H1 (cell line): ENCODE data around the gene RNF10. TPM values are rescaled to one million over a fixed set of nuclear protein-coding genes. Genes with fewer than 3 reads are reported as not detected.

Source experiments
- CTCF ChIA-PET: fragments of 300-600 bp; sonication (Branson Sonifier 250); formaldehyde crosslinking; loops from one replicate; lab custom pipeline; 2021; ENCODE audit not compliant: partially characterized antibody; lab: Charles Lee
- POLR2A ChIA-PET: fragments of 300-600 bp; sonication (Branson Sonifier 250); formaldehyde crosslinking; loops from one replicate; lab custom pipeline; 2021; ENCODE audit warnings: inconsistent platforms; ENCODE audit not compliant: partially characterized antibody; lab: Charles Lee
- DNase-seq, 2 experiments: peaks; one replicate each; pipeline versions ENCODE4 v3.0.0 to v3.0.0-alpha.2; 2010 to 2022; ENCODE audit warnings: low spot score in 2 of 2, low read depth in 1 of 2, mixed read lengths in 1 of 2
- FAIRE-seq: peaks from 2 replicates; lab custom pipeline; 2011; peaks lifted over from hg19 to GRCh38; lab: Jason Lieb, UNC
- H2AFZ ChIP-seq: 2 replicates; pipeline ENCODE4 v1.8.1; 2012; ENCODE audit warnings: low read length, inconsistent platforms
- H2AK5ac ChIP-seq: 2 replicates; pipeline ENCODE4 v1.6.1; 2013; ENCODE audit warnings: low read depth, low read length
- H2BK120ac ChIP-seq: replicated peaks from 2 replicates; pipeline ENCODE3; 2013; ENCODE audit warnings: low read depth, low read length, inconsistent platforms
- H2BK12ac ChIP-seq: 2 replicates; pipeline ENCODE4 v1.6.1; 2013; ENCODE audit warnings: low read depth, low read length
- H2BK15ac ChIP-seq: 2 replicates; pipeline ENCODE4 v1.6.1; 2013; ENCODE audit warnings: low read length
- H2BK20ac ChIP-seq: 2 replicates; pipeline ENCODE4 v1.6.1; 2013; ENCODE audit warnings: low read length
- H2BK5ac ChIP-seq: 2 replicates; pipeline ENCODE4 v1.6.1; 2013; ENCODE audit warnings: low read depth, low read length
- H3K14ac ChIP-seq: 2 replicates; pipeline ENCODE4 v1.6.1; 2013; ENCODE audit warnings: inconsistent platforms; ENCODE audit not compliant: insufficient read length
- H3K18ac ChIP-seq: 2 replicates; pipeline ENCODE4 v1.6.1; 2013; ENCODE audit warnings: low read length; ENCODE audit errors: extremely low read depth
- H3K23ac ChIP-seq: 2 replicates; pipeline ENCODE4 v1.6.1; 2013; ENCODE audit warnings: inconsistent platforms; ENCODE audit not compliant: insufficient read length
- H3K23me2 ChIP-seq: 2 replicates; pipeline ENCODE4 v1.6.1; 2013; ENCODE audit warnings: low read depth, low read length
- H3K27ac ChIP-seq: 2 replicates; pipeline ENCODE4 v1.6.1; 2011; ENCODE audit warnings: low read depth, low read length, inconsistent platforms
- H3K27me3 ChIP-seq, 4 experiments: replicated peaks in 1 of 4; 1 replicate in 1 of 4; 2 replicates in 3 of 4; pipeline versions ENCODE4 v1.6.1 to v1.8.1; 2011 to 2013; ENCODE audit warnings: low read length in 3 of 4, mild to moderate bottlenecking in 3 of 4, inconsistent platforms in 2 of 4, mixed read lengths in 2 of 4, moderate library complexity in 1 of 4; ENCODE audit not compliant: control insufficient read depth in 3 of 4, insufficient read depth in 3 of 4; ENCODE audit errors: extremely low read depth in 1 of 4
- H3K36me3 ChIP-seq, 4 experiments: 2 replicates each; pipeline versions ENCODE4 v1.6.1 to v1.8.1; 2011 to 2013; ENCODE audit warnings: mild to moderate bottlenecking in 4 of 4, low read length in 3 of 4, moderate library complexity in 2 of 4, control low read depth in 1 of 4, inconsistent platforms in 1 of 4; ENCODE audit not compliant: insufficient read depth in 4 of 4, control insufficient read depth in 2 of 4
- H3K4ac ChIP-seq: replicated peaks from 2 replicates; pipeline ENCODE3; 2013; ENCODE audit warnings: low read length, low read depth, mixed read lengths, inconsistent platforms; ENCODE audit not compliant: insufficient read length
- H3K4me1 ChIP-seq, 4 experiments: replicated peaks in 1 of 4; 1 replicate in 1 of 4; 2 replicates in 3 of 4; pipeline versions ENCODE4 v1.6.1 to v1.8.1; 2011 to 2013; ENCODE audit warnings: low read length in 3 of 4, inconsistent platforms in 2 of 4, mixed read lengths in 1 of 4; ENCODE audit not compliant: insufficient read depth in 4 of 4, control insufficient read depth in 3 of 4
- H3K4me2 ChIP-seq, 2 experiments: 2 replicates each; pipeline versions ENCODE4 v1.6.1 to v1.8.1; 2011 to 2013; ENCODE audit warnings: low read depth in 2 of 2, low read length in 2 of 2, control low read depth in 1 of 2, inconsistent platforms in 1 of 2, mild to moderate bottlenecking in 1 of 2; ENCODE audit not compliant: insufficient read depth in 1 of 2
- H3K4me3 ChIP-seq, 4 experiments: fragments of 200-600, 300-600 bp in 1 of 4; sonication (generic), shearing (Covaris generic), sonication (Bioruptor Twin) in 1 of 4; 2 replicates each; pipeline versions ENCODE4 v1.5.1 to v1.8.1; 2011 to 2016; ENCODE audit warnings: low read length in 4 of 4, low read depth in 3 of 4, control low read depth in 2 of 4, inconsistent platforms in 2 of 4, mild to moderate bottlenecking in 2 of 4, mixed read lengths in 1 of 4, moderate library complexity in 1 of 4; ENCODE audit not compliant: insufficient read depth in 2 of 4; ENCODE audit errors: extremely low read depth in 1 of 4
- H3K56ac ChIP-seq: replicated peaks from 2 replicates; pipeline ENCODE3; 2013; ENCODE audit warnings: low read depth, mild to moderate bottlenecking, mixed read lengths, low read length, inconsistent platforms; ENCODE audit not compliant: insufficient read length
- H3K79me1 ChIP-seq: 2 replicates; pipeline ENCODE4 v1.6.1; 2013; ENCODE audit warnings: low read depth, low read length, control low read depth
- H3K79me2 ChIP-seq, 2 experiments: 2 replicates each; pipeline versions ENCODE4 v1.6.1 to v1.8.1; 2012 to 2013; ENCODE audit warnings: low read length in 2 of 2, mild to moderate bottlenecking in 2 of 2, inconsistent platforms in 1 of 2; ENCODE audit not compliant: insufficient read depth in 2 of 2, control insufficient read depth in 1 of 2
- H3K9ac ChIP-seq, 4 experiments: replicated peaks in 1 of 4; 1 replicate in 1 of 4; 2 replicates in 3 of 4; pipeline versions ENCODE4 v1.6.1 to v1.8.1; 2011 to 2013; ENCODE audit warnings: low read depth in 3 of 4, low read length in 3 of 4, control low read depth in 2 of 4, mild to moderate bottlenecking in 2 of 4, moderate library complexity in 2 of 4, inconsistent platforms in 1 of 4; ENCODE audit errors: extremely low read depth in 1 of 4
- H3K9me3 ChIP-seq, 2 experiments: 2 replicates each; pipeline versions ENCODE4 v1.6.1 to v1.8.1; 2012 to 2013; ENCODE audit warnings: mild to moderate bottlenecking in 2 of 2, moderate library complexity in 2 of 2, control low read depth in 1 of 2, inconsistent platforms in 1 of 2, low read depth in 1 of 2, low read length in 1 of 2, mixed read lengths in 1 of 2; ENCODE audit not compliant: insufficient read depth in 2 of 2
- H4K20me1 ChIP-seq, 2 experiments: replicated peaks in 1 of 2; 2 replicates each; pipeline versions ENCODE3 to v1.8.1; 2011 to 2013; ENCODE audit warnings: inconsistent platforms in 2 of 2, low read length in 2 of 2, mild to moderate bottlenecking in 1 of 2; ENCODE audit not compliant: insufficient read depth in 2 of 2, control insufficient read depth in 1 of 2
- H4K5ac ChIP-seq: 2 replicates; pipeline ENCODE4 v1.6.1; 2013; ENCODE audit warnings: low read length, low read depth, mixed read lengths, inconsistent platforms; ENCODE audit not compliant: insufficient read length
- H4K8ac ChIP-seq: 2 replicates; pipeline ENCODE4 v1.8.0; 2013; ENCODE audit warnings: mild to moderate bottlenecking, moderate library complexity, low read length, inconsistent platforms; ENCODE audit not compliant: insufficient read depth; ENCODE audit errors: extremely low read depth
- H4K91ac ChIP-seq: replicated peaks from 2 replicates; pipeline ENCODE3; 2013; ENCODE audit warnings: low read length, mixed read lengths, inconsistent platforms; ENCODE audit not compliant: insufficient read length
- CEBPB ChIP-seq: IDR thresholded peaks from 2 replicates; pipeline ENCODE4 v1.6.1; 2012; ENCODE audit warnings: low read depth, low read length
- CREB1 ChIP-seq: IDR thresholded peaks from 2 replicates; pipeline ENCODE4 v1.6.1; 2012; ENCODE audit warnings: inconsistent platforms
- KDM4A ChIP-seq: IDR thresholded peaks from one replicate; pipeline ENCODE4 v1.7.1; 2012; ENCODE audit warnings: low read depth, mild to moderate bottlenecking, moderate library complexity, low read length, inconsistent platforms; ENCODE audit not compliant: severe bottlenecking
- NANOG ChIP-seq: IDR thresholded peaks from 2 replicates; pipeline ENCODE4 v1.6.1; 2011; ENCODE audit warnings: low read length, low read depth, mild to moderate bottlenecking, inconsistent platforms; ENCODE audit not compliant: insufficient read depth, poor library complexity, severe bottlenecking
- RBBP5 ChIP-seq: IDR thresholded peaks from 2 replicates; pipeline ENCODE4 v1.7.1; 2012; ENCODE audit warnings: low read depth, mild to moderate bottlenecking, inconsistent platforms, low read length, moderate library complexity, borderline replicate concordance
- RNF2 ChIP-seq: fragments of 200-900, 300-1000 bp; sonication (generic); IDR thresholded peaks from 2 replicates; pipeline ENCODE4 v1.7.1; 2016; ENCODE audit warnings: borderline replicate concordance, low read depth, mild to moderate bottlenecking, antibody characterized with exemption, low read length; ENCODE audit not compliant: poor library complexity, severe bottlenecking; ENCODE audit errors: missing control alignments
- SAP30 ChIP-seq: fragments of 300-600 bp; sonication (generic); IDR thresholded peaks from 2 replicates; pipeline ENCODE4 v1.7.1; 2012; ENCODE audit warnings: low read length, moderate library complexity, mild to moderate bottlenecking, inconsistent platforms; ENCODE audit not compliant: insufficient read depth, insufficient replicate concordance
- TAF1 ChIP-seq: IDR thresholded peaks from 2 replicates; pipeline ENCODE4 v1.6.1; 2011; ENCODE audit warnings: mild to moderate bottlenecking, low read depth, low read length
- TBP ChIP-seq: IDR thresholded peaks from 2 replicates; pipeline ENCODE4 v1.6.1; 2011; ENCODE audit warnings: low read depth, low read length, improper control_type of control experiment
- TEAD4 ChIP-seq: IDR thresholded peaks from 2 replicates; pipeline ENCODE4 v1.6.1; 2012; ENCODE audit warnings: low read depth, low read length, inconsistent platforms, mixed read lengths
- WGBS, 2 experiments: shearing (Covaris generic) in 1 of 2; methylation state at CpG; one replicate each; pipeline versions ENCODE4 v1.1.6 to v1.1.7; 2013 to 2015; ENCODE audit warnings: low lambda C conversion rate in 2 of 2, mixed read lengths in 2 of 2, inconsistent platforms in 1 of 2, low coverage in 1 of 2, missing lambda C conversion rate in 1 of 2; ENCODE audit not compliant: insufficient replicate concordance in 2 of 2, insufficient coverage in 1 of 2, insufficient read length in 1 of 2; ENCODE audit errors: extremely low coverage in 1 of 2, missing lambda C conversion rate in 1 of 2; 5-methylcytosine and 5-hydroxymethylcytosine counted together
- polyA plus RNA-seq, 7 experiments: library from polyadenylated mRNA; depleted of rRNA in 3 of 7; stranded (reverse) in 5 of 7; unstranded in 2 of 7; fragments of >200 nt in 5 of 7; fragments of 200-250 nt in 2 of 7; gene quantifications; 1 replicate in 5 of 7; 2 replicates in 1 of 7; 4 replicates in 1 of 7; pipeline versions ENCODE4 v1.2.1 to v1.2.3, GENCODE V29; 2011 to 2013; ENCODE audit warnings: missing spikeins in 2 of 7, mixed read lengths in 2 of 7
- total RNA-seq: library from RNA; stranded (reverse); fragmentation: NEBNext Ultra II Directional; extraction: Animal tissue kit (Norgen Biotek cat#: 25700); gene quantifications from 2 replicates; pipeline ENCODE4 v1.2.1, GENCODE V29; 2021
- TF ChIP-seq, protein P1 (sequence below): IDR thresholded peaks from 2 replicates; pipeline ENCODE4 v1.6.1; 2012; ENCODE audit warnings: low read length, inconsistent platforms
- TF ChIP-seq, protein P2 (sequence below): IDR thresholded peaks from 2 replicates; pipeline ENCODE4 v1.6.1; 2012; ENCODE audit warnings: inconsistent platforms

RNF10 gene
- total and polyA plus RNA-seq, 2 of the 8 experiments (the other 6 are each of a cell fraction or from before 2014, with no cell fraction given): 71.6 to 171 TPM

DNA sequence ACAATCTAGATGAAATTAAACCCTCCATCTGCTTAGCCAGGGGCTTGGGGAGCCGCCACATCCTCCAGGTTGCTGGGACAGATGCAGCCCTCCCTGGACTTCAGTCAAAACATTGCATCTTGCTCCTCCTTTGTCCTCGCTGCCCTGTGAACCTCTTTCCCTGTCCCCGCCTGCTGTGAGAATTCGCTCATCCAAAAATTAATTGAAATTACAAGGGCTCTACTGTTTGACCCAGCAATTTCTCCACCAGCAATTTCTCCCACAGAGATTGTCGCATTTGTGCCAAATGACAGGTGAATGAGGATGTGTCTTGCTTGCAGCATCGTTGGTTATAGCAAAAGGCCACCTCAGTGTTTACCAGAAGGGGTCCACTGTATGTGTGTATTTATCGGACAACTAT is 52.0 kb downstream of the RNF10 start:
- Histone ChIP-seq H3K4me1 (peaks cover 0 to 6% (median 1%) of the 10 kb centered on the region in 4 experiments; a peak in 5 of 7 replicates), H4K5ac (no peak overlapping the region)
- CTCF ChIA-PET: interaction anchor here (1.4 to 1.6 kb wide), 3 partner anchors 40 to 134 kb away, joined by 3 to 6 read pairs (median 4); no protein-coding TSS in a partner anchor
- TF ChIP-seq RNF2: no peak
- TF ChIP-seq, protein P1, sequence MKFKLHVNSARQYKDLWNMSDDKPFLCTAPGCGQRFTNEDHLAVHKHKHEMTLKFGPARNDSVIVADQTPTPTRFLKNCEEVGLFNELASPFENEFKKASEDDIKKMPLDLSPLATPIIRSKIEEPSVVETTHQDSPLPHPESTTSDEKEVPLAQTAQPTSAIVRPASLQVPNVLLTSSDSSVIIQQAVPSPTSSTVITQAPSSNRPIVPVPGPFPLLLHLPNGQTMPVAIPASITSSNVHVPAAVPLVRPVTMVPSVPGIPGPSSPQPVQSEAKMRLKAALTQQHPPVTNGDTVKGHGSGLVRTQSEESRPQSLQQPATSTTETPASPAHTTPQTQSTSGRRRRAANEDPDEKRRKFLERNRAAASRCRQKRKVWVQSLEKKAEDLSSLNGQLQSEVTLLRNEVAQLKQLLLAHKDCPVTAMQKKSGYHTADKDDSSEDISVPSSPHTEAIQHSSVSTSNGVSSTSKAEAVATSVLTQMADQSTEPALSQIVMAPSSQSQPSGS: no peak
- TF ChIP-seq RBBP5: no peak
- TF ChIP-seq CREB1: no peak
- TF ChIP-seq, protein P2, sequence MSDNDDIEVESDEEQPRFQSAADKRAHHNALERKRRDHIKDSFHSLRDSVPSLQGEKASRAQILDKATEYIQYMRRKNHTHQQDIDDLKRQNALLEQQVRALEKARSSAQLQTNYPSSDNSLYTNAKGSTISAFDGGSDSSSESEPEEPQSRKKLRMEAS: no peak
- no peak for TF ChIP-seq TBP
- TF ChIP-seq CEBPB: no peak
- no peak for TF ChIP-seq TAF1
- no peak for TF ChIP-seq TEAD4
- TF ChIP-seq KDM4A: no peak
- TF ChIP-seq NANOG: no peak
- no peak for TF ChIP-seq SAP30

More for the DNA sequence above, 52.0 kb downstream of the RNF10 start:
- Histone ChIP-seq H2AK5ac (no peak overlapping the region), H2BK5ac (no peak overlapping the region), H2BK20ac (no peak overlapping the region), H3K9me3 (no peaks in the 10 kb centered on the region), H2BK120ac (no peak overlapping the region), H2BK15ac (no peak overlapping the region), H3K23me2 (peaks cover 6% of the 10 kb centered on the region), H3K18ac (no peak overlapping the region), H3K4me2 (no peak overlapping the region), H4K8ac (no peak overlapping the region; the same call in 1 of the 2 replicates), H3K56ac (no peak overlapping the region), H4K20me1 (no peaks in the 10 kb centered on the region), H4K91ac (no peak overlapping the region), H3K4me3 (no peak overlapping the region), H3K27ac (no peak overlapping the region), H3K27me3 (peaks cover 0 to 3% (median 1%) of the 10 kb centered on the region in 4 experiments; a peak in 1 of 7 replicates), H2AFZ (no peak overlapping the region), H3K23ac (no peak overlapping the region), H3K4ac (no peak overlapping the region), H3K79me1 (no peaks in the 10 kb centered on the region), H2BK12ac (no peak overlapping the region), H3K79me2 (no peaks in the 10 kb centered on the region), H3K14ac (no peak overlapping the region), H3K9ac (no peak overlapping the region), H3K36me3 (no peaks in the 10 kb centered on the region)
- no peak for FAIRE-seq
- WGBS, 2 experiments: 78% methylated on average over 7 of the region's 7 CpGs; no CpG with 5 or more reads in 1 of the 2 experiments
- POLR2A ChIA-PET: no interaction called here
- DNase-seq: no peak
